Measurements from ENCODE around the gene CMPK1. TPM values are rescaled to one million over a fixed set of nuclear protein-coding genes. Genes with fewer than 3 reads are reported as not detected.

CMPK1 gene
- total and polyA plus RNA-seq, 9 donors = 38.8 to 109 (median 64.1) TPM

DNA sequence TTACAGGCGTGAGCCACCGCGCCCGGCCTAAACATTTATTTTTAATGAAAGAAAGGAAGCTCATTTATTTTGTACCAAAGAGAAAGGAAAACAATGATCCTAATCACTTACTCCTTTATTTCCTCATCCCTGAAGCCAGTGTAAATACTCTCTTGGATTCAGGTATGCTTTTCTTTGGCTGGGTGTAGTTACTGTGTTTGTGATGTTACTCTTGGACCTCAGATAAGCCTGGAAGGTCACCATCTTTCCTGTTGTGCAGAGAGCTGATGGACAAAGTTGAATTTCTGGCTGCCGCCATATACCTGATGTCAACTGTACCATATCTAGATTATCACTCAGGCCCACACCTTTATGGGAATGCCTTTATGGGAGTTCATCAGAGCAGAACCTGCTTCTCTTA lies 47.1 kb downstream of the CMPK1 start:
- DNase-seq = no peak
- 99 to 100% (median 99%) methylated on average over 5 of the region's 5 CpGs for WGBS, 3 donors
- Histone ChIP-seq H3K27me3 (no peaks in the 10 kb centered on the region), H3K27ac (no peak overlapping the region), H3K36me3 (no peaks in the 10 kb centered on the region), H3K4me3 (no peak overlapping the region), H3K9me3 (no peaks in the 10 kb centered on the region), H3K4me1 (ENCODE audit: insufficient read depth) (no peaks in the 10 kb centered on the region)
- TF ChIP-seq POLR2A (IDR thresholded peaks at IDR 0.05) = no peak
- TF ChIP-seq, protein P1, sequence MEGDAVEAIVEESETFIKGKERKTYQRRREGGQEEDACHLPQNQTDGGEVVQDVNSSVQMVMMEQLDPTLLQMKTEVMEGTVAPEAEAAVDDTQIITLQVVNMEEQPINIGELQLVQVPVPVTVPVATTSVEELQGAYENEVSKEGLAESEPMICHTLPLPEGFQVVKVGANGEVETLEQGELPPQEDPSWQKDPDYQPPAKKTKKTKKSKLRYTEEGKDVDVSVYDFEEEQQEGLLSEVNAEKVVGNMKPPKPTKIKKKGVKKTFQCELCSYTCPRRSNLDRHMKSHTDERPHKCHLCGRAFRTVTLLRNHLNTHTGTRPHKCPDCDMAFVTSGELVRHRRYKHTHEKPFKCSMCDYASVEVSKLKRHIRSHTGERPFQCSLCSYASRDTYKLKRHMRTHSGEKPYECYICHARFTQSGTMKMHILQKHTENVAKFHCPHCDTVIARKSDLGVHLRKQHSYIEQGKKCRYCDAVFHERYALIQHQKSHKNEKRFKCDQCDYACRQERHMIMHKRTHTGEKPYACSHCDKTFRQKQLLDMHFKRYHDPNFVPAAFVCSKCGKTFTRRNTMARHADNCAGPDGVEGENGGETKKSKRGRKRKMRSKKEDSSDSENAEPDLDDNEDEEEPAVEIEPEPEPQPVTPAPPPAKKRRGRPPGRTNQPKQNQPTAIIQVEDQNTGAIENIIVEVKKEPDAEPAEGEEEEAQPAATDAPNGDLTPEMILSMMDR (IDR thresholded peaks at IDR 0.05) = no peak
- TF ChIP-seq EP300 (IDR thresholded peaks at IDR 0.05) = no peak
- intact Hi-C loops (cut with DNase I) = no loop called here

DNA sequence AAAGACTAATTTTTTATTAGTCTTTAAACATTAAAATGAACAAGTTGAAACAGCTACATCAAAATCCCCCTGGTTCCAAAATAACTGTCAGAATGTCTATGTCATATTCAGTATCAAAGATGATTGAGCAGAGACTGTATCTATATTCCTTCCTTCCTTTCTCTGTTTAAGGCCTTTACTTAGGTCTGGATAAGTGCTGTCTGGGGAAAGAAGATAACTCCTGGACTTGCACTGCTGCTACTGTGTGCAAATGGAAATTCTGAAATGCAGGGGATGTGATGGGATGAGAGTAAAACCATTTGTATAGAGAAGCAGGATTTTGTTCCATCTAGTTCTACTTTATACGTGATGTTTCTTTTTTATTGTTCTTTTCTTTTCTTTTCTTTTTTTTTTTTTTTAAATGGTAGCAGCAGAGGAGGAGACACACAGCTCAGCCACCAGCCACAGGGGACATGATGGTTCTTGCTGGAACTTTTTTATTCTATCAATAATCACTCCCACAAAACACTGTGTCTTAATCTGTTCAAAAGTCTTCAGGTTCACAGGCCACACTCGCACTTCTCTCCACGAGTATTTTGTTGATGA lies 48.9 kb downstream of the CMPK1 start:
- no peak for DNase-seq
- Histone ChIP-seq H3K9me3 (no peaks in the 10 kb centered on the region), H3K4me1 (ENCODE audit: insufficient read depth) (no peaks in the 10 kb centered on the region), H3K4me3 (no peak overlapping the region), H3K36me3 (no peaks in the 10 kb centered on the region), H3K27me3 (no peaks in the 10 kb centered on the region), H3K27ac (no peak overlapping the region)
- WGBS, 3 donors = 63 to 77% (median 66%) methylated on average over 3 of the region's 3 CpGs
- TF ChIP-seq EP300 (IDR thresholded peaks at IDR 0.05) (no peak), POLR2A (IDR thresholded peaks at IDR 0.05) (no peak)
- TF ChIP-seq, protein P1 (IDR thresholded peaks at IDR 0.05) = no peak
- intact Hi-C loops (cut with DNase I) = no loop called here

- WGBS, 3 donors = 91 to 95% (median 93%) methylated on average over 3 of the region's 3 CpGs
- no peak for TF ChIP-seq EP300 (IDR thresholded peaks at IDR 0.05)
- DNase-seq = no peak
Measured at GRCh38 chr1:47384083-47384482, 50.5 kb downstream of the CMPK1 start.

DNA sequence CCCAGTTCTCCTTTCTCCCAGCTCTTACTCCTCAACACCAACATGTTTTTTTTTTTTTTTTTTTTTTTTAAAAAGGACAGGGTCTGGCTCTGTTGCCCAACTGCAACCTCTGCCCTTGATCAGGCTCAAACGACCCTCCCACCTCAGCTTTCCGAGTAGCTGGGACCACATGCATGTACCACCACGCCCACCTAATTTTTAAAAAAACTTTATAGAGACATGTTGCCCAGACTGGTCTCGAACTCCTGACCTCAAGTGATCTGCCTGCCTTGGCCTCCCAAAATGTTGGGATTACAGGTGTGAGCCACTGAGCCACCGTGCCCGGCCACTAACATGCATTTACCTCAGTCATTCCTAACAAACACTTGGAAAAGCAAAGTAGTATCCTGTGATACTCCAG lies 51.4 kb downstream of the CMPK1 start:
- no peak overlapping the region for H3K4me3 ChIP-seq
- no peaks in the 10 kb centered on the region for H3K9me3 ChIP-seq
- no peak for DNase-seq
- no peak for TF ChIP-seq EP300 (IDR thresholded peaks at IDR 0.05)
- intact Hi-C loops (cut with DNase I) = no loop called here
- H3K27ac ChIP-seq = no peak overlapping the region
- no peaks in the 10 kb centered on the region for H3K27me3 ChIP-seq
- WGBS, 3 donors = 78 to 84% (median 80%) methylated on average over 6 of the region's 6 CpGs
- no peaks in the 10 kb centered on the region for H3K36me3 ChIP-seq
- H3K4me1 ChIP-seq (ENCODE audit: insufficient read depth) = no peaks in the 10 kb centered on the region

More at GRCh38 chr1:47384083-47384482, 50.5 kb downstream of the CMPK1 start:
- Histone ChIP-seq H3K9me3 (no peaks in the 10 kb centered on the region), H3K36me3 (no peaks in the 10 kb centered on the region), H3K4me1 (ENCODE audit: insufficient read depth) (no peaks in the 10 kb centered on the region), H3K27me3 (no peaks in the 10 kb centered on the region), H3K27ac (no peak overlapping the region), H3K4me3 (no peak overlapping the region)
- intact Hi-C loops (cut with DNase I) = no loop called here

- Histone ChIP-seq H3K4me1 (ENCODE audit: insufficient read depth) (no peaks in the 10 kb centered on the region), H3K27ac (no peak overlapping the region), H3K36me3 (no peaks in the 10 kb centered on the region), H3K4me3 (no peak overlapping the region), H3K27me3 (no peaks in the 10 kb centered on the region), H3K9me3 (no peaks in the 10 kb centered on the region)
- intact Hi-C loops (cut with DNase I) = no loop called here
- DNase-seq = no peak
- TF ChIP-seq, protein P1 (IDR thresholded peaks at IDR 0.05) = no peak
- TF ChIP-seq POLR2A (IDR thresholded peaks at IDR 0.05) (no peak), EP300 (IDR thresholded peaks at IDR 0.05) (no peak)
- WGBS, 3 donors = 94 to 96% (median 95%) methylated on average over 5 of the region's 5 CpGs
Measured at GRCh38 chr1:47386268-47386667, 52.7 kb downstream of the CMPK1 start.

All from ovary (tissue), 9 donors.